ENCODE data around the gene RALGPS1.

The RALGPS1 gene

GRCh38 chr9:126907058-126907457 lies 7.5 kb upstream of the RALGPS1 start:
- DNase-seq (ENCODE audit: low read depth): no peak

- DNase-seq (ENCODE audit: low read depth): peak; percentile 8
Measured at GRCh38 chr9:126915281-126915816, 767 bp downstream of the RALGPS1 start.

GRCh38 chr9:126915846-126916543 lies 1.4 kb downstream of the RALGPS1 start:
- DNase-seq (ENCODE audit: low read depth): no peak

- no peak for DNase-seq (ENCODE audit: low read depth)
Measured at GRCh38 chr9:126916909-126917308, 2.3 kb downstream of the RALGPS1 start.

- no peak for DNase-seq (ENCODE audit: low read depth)
Measured at GRCh38 chr9:126919193-126919592, 4.6 kb downstream of the RALGPS1 start.

- no peak for DNase-seq (ENCODE audit: low read depth)
Measured at GRCh38 chr9:126925876-126926275, 11.3 kb downstream of the RALGPS1 start.

GRCh38 chr9:126926364-126926763 lies 11.8 kb downstream of the RALGPS1 start:
- DNase-seq (ENCODE audit: low read depth): no peak

- no peak for DNase-seq (ENCODE audit: low read depth)
Measured at GRCh38 chr9:126927419-126927818, 12.8 kb downstream of the RALGPS1 start.

GRCh38 chr9:126932871-126933321 lies 18.3 kb downstream of the RALGPS1 start:
- DNase-seq (ENCODE audit: low read depth): no peak

GRCh38 chr9:126933334-126933980 lies 18.9 kb downstream of the RALGPS1 start:
- no peak for DNase-seq (ENCODE audit: low read depth)

GRCh38 chr9:126934441-126934840 lies 19.9 kb downstream of the RALGPS1 start:
- no peak for DNase-seq (ENCODE audit: low read depth)

GRCh38 chr9:126935630-126936029 lies 21.0 kb downstream of the RALGPS1 start:
- no peak for DNase-seq (ENCODE audit: low read depth)

- no peak for DNase-seq (ENCODE audit: low read depth)
Measured at GRCh38 chr9:126937444-126937843, 22.9 kb downstream of the RALGPS1 start.

- DNase-seq (ENCODE audit: low read depth): no peak
Measured at GRCh38 chr9:126938327-126938726, 23.7 kb downstream of the RALGPS1 start.

GRCh38 chr9:126939821-126940221 lies 25.2 kb downstream of the RALGPS1 start:
- DNase-seq (ENCODE audit: low read depth): no peak

GRCh38 chr9:126942399-126942798 lies 27.8 kb downstream of the RALGPS1 start:
- no peak for DNase-seq (ENCODE audit: low read depth)

GRCh38 chr9:126945682-126946081 lies 31.1 kb downstream of the RALGPS1 start:
- DNase-seq (ENCODE audit: low read depth): no peak

GRCh38 chr9:126947529-126947928 lies 32.9 kb downstream of the RALGPS1 start:
- DNase-seq (ENCODE audit: low read depth): no peak

GRCh38 chr9:126952205-126952977 lies 37.8 kb downstream of the RALGPS1 start:
- no peak for DNase-seq (ENCODE audit: low read depth)

GRCh38 chr9:126953041-126953809 lies 38.6 kb downstream of the RALGPS1 start:
- no peak for DNase-seq (ENCODE audit: low read depth)

- DNase-seq (ENCODE audit: low read depth): no peak
Measured at GRCh38 chr9:126955811-126956210, 41.2 kb downstream of the RALGPS1 start.
